ENCODE data around the gene EDIL3. TPM values are rescaled to one million over a fixed set of nuclear protein-coding genes. Genes with fewer than 3 reads are reported as not detected.

EDIL3 gene, protein sequence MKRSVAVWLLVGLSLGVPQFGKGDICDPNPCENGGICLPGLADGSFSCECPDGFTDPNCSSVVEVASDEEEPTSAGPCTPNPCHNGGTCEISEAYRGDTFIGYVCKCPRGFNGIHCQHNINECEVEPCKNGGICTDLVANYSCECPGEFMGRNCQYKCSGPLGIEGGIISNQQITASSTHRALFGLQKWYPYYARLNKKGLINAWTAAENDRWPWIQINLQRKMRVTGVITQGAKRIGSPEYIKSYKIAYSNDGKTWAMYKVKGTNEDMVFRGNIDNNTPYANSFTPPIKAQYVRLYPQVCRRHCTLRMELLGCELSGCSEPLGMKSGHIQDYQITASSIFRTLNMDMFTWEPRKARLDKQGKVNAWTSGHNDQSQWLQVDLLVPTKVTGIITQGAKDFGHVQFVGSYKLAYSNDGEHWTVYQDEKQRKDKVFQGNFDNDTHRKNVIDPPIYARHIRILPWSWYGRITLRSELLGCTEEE
- total RNA-seq = 10 to 100 TPM in 2 of 4 donors, 1 to 10 TPM in 2; 2.8 to 20.6 (median 10.2) TPM

DNA sequence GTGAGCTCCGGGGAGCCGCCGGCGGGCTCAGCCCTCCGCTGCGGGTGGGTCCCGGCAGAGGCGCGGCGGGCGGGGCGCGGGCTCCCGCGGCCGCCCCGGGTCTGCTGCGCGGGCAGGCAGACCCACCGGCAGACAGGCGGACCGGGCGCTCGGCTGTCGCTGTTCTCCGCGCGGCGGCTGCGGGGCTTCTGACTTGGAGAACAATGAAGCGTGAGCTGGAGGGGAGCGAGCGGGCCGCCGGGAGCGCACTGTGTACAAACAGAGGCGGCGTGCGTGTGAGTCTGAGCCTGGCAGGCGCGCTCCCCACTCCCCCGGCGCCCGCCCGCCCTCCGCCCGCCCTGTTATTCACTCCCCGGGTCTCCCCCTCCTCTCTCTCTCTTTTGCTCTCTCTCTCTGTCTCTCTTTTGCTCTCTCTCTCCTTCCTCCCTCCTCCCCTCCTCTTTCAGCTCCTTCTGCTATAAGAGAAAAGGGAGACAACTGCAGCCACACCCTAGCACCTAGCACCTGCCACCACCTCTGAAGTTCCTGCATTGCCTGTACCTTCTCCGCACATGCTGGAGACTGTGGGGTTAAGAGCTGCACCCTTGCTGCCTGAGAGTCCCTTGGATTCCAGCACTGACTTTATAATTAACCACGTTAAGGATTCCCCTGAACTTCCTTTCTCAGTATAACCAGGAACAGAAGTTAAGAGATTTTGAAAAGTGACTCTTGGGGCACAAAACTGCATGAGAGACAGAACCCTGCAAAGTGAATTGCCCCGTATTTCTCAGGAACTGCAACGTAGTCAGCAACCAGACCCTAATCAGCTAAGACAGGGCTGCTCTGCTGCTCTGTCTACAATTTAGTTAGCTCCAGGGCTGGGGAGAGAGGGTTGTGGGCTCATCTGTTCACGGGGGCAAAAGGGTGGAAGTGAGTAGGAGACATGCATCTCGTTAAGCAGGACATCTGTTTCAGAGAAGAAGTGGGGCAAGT is at the start of gene EDIL3:
Gene EDIL3 (minus strand): TSS at position 277 of the 972 bp plus-strand sequence. CDS start 506 bp downstream, outside the sequence.
- Histone ChIP-seq H3K36me3 (no peaks in the 10 kb centered on the region), H3K27ac (peak within 1 kb of the TSS; percentile 78 to 87 (median 82)), H3K4me3 (peak within 1 kb of the TSS; percentile 63 to 77 (median 70)), H3K27me3 (peaks cover 0 to 29% (median 0%) of the 10 kb centered on the region in 4 donors), H3K9me3 (no peaks in the 10 kb centered on the region), H3K4me1 (peaks cover 0 to 43% (median 16%) of the 10 kb centered on the region in 3 donors)
- intact Hi-C loops (cut with DNase I) = no loop called here
- WGBS, 2 donors = 3 to 5% methylated on average over 22 to 24 of the region's 54 CpGs
- no peak for TF ChIP-seq POLR2A (IDR thresholded peaks at IDR 0.05)
- TF ChIP-seq, protein P1, sequence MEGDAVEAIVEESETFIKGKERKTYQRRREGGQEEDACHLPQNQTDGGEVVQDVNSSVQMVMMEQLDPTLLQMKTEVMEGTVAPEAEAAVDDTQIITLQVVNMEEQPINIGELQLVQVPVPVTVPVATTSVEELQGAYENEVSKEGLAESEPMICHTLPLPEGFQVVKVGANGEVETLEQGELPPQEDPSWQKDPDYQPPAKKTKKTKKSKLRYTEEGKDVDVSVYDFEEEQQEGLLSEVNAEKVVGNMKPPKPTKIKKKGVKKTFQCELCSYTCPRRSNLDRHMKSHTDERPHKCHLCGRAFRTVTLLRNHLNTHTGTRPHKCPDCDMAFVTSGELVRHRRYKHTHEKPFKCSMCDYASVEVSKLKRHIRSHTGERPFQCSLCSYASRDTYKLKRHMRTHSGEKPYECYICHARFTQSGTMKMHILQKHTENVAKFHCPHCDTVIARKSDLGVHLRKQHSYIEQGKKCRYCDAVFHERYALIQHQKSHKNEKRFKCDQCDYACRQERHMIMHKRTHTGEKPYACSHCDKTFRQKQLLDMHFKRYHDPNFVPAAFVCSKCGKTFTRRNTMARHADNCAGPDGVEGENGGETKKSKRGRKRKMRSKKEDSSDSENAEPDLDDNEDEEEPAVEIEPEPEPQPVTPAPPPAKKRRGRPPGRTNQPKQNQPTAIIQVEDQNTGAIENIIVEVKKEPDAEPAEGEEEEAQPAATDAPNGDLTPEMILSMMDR (IDR thresholded peaks at IDR 0.05) = no peak
- DNase-seq = no peak

DNA sequence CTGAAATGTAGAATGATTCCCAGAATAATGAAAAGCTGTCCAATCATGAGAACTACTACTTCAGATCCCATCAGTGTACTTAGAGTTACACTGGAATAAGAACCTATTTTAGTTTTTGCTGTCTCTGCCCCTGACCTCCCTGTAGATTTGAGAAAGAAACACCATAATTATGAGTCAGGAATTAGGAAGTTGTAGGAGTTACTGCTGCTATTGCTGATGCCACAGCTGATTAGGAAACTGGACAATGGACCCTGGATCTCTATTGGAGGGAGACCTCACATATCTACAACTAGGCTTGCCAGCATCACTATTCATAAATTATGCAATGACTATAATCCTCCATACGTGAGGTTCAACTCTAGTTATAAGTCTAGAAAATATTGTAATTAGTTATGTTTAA is 48.8 kb upstream of the EDIL3 start:
- whole genome bisulfite sequencing, 2 donors = 81 to 88% methylated on average over 1 of the region's 1 CpG
- intact Hi-C loops (cut with DNase I) = no loop called here
- no peak for DNase-seq
- Histone ChIP-seq H3K4me1 (peaks cover 0 to 29% (median 19%) of the 10 kb centered on the region in 3 donors), H3K36me3 (no peaks in the 10 kb centered on the region), H3K4me3 (no peak overlapping the region), H3K27me3 (no peaks in the 10 kb centered on the region), H3K27ac (no peak overlapping the region), H3K9me3 (no peaks in the 10 kb centered on the region)
- TF ChIP-seq, protein P1 (IDR thresholded peaks at IDR 0.05) = no peak
- no peak for TF ChIP-seq POLR2A (IDR thresholded peaks at IDR 0.05)

DNA sequence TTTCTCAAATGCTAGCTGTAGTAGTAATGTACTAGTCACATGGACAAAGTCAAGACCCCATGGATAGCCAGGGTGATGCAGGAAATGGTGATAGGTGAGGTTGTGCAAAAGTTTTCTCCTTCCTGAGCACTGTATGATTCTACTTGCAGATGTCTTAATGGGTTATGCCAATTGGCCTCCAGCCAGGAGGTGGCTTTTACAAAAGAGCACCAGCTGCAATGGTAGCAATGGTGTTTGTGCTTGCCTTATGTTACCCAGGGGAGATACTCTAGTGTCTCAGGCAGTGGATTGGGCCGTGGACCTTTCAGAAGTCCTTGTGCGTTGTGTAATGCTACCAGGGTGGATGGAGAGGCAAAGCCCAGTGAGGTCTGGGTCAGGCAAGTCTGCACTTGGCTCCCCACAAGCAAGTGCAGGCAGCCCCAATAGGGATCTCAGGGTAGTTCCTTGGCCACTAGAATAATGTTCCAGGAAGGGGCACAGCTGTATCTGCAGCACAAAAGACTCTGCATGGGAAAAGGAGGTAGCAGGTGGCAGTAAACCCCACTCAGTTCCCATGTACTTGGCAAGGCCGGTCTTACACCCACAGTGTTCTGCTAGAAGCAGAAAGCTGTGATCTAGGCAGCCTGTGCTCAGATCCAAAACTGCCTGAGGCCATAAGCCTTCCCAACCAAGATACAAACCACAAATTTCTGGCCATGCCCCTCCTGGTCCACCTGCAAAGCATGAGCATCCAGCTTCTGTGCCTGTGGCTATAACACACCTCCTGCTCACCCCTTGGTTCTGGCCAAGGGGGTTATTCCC is 46.4 kb upstream of the EDIL3 start:
- H3K4me3 ChIP-seq = no peak overlapping the region
- intact Hi-C loops (cut with DNase I) = no loop called here
- H3K27me3 ChIP-seq = no peaks in the 10 kb centered on the region
- WGBS, 2 donors = 19 to 61% methylated on average over 2 to 3 of the region's 3 CpGs
- no peaks in the 10 kb centered on the region for H3K36me3 ChIP-seq
- peaks cover 0 to 27% (median 19%) of the 10 kb centered on the region in 3 donors for H3K4me1 ChIP-seq
- no peak for DNase-seq
- H3K9me3 ChIP-seq = no peaks in the 10 kb centered on the region
- H3K27ac ChIP-seq = peak overlapping the region in 1 of 4 donors; percentile 12
- no peak for TF ChIP-seq POLR2A (IDR thresholded peaks at IDR 0.05)
- TF ChIP-seq, protein P1 (IDR thresholded peaks at IDR 0.05) = no peak

DNA sequence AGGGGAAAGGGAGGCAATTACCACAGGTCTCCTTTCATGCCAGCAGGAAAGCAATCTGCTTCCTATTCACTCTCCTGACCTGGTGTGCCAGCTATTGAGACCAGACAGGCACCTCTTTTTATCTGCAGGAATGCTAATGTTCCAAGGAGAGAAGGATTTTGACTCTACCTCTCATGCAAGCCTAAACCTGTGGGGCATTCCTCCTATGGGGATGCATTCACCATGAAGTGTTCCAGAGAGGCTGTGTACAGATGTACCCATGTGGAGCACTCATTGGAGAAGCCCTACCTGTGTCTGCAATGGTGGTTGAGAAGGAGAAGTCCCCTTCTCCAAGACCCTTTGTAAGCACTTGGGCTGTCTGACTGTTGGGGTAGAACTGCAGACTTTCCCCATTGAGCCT is 45.4 kb upstream of the EDIL3 start:
- H3K9me3 ChIP-seq = no peaks in the 10 kb centered on the region

More for the DNA sequence above, 45.4 kb upstream of the EDIL3 start:
- no peak for DNase-seq
- TF ChIP-seq, protein P1 (IDR thresholded peaks at IDR 0.05) = no peak
- TF ChIP-seq POLR2A (IDR thresholded peaks at IDR 0.05) = no peak
- no peak overlapping the region for H3K4me3 ChIP-seq
- H3K27me3 ChIP-seq = no peaks in the 10 kb centered on the region
- no peak overlapping the region for H3K27ac ChIP-seq
- peaks cover 0 to 37% (median 19%) of the 10 kb centered on the region in 3 donors for H3K4me1 ChIP-seq
- intact Hi-C loops (cut with DNase I) = no loop called here
- H3K36me3 ChIP-seq = no peaks in the 10 kb centered on the region

Data from esophagus squamous epithelium (tissue), 5 donors.